Measurements from ENCODE around the gene MPHOSPH8.

The MPHOSPH8 gene

GRCh38 chr13:19664481-19665230 lies 31.2 kb downstream of the MPHOSPH8 start:
- Histone ChIP-seq H3K4me3 (ENCODE audit: extremely low read depth, insufficient read depth, low read length, poor library complexity, severe bottlenecking) (no peak overlapping the region), H3K36me3 (ENCODE audit: control insufficient read depth, insufficient read depth, low read length) (peaks cover 84% of the 10 kb centered on the region), H3K27ac (ENCODE audit: low read depth, low read length, severe bottlenecking) (no peak overlapping the region), H3K4me1 (ENCODE audit: control insufficient read depth, insufficient read depth, low read length, poor library complexity, severe bottlenecking) (no peaks in the 10 kb centered on the region), H3K9me3 (ENCODE audit: control insufficient read depth, low read length) (no peaks in the 10 kb centered on the region)
- 89 to 96% methylated on average over 9 to 10 of the region's 14 CpGs for WGBS, 2 experiments (ENCODE audit: insufficient coverage in 2 of 2)

- Histone ChIP-seq H3K4me1 (ENCODE audit: control insufficient read depth, insufficient read depth, low read length, poor library complexity, severe bottlenecking) (no peaks in the 10 kb centered on the region), H3K4me3 (ENCODE audit: extremely low read depth, insufficient read depth, low read length, poor library complexity, severe bottlenecking) (no peak overlapping the region), H3K9me3 (ENCODE audit: control insufficient read depth, low read length) (no peaks in the 10 kb centered on the region), H3K27ac (ENCODE audit: low read depth, low read length, severe bottlenecking) (no peak overlapping the region), H3K36me3 (ENCODE audit: control insufficient read depth, insufficient read depth, low read length) (peaks cover 88% of the 10 kb centered on the region)
- WGBS, 2 experiments (ENCODE audit: insufficient coverage in 2 of 2) = 91 to 94% methylated on average over 14 of the region's 14 CpGs
Observed at GRCh38 chr13:19665427-19665859, 32.0 kb downstream of the MPHOSPH8 start.

- peaks cover 92% of the 10 kb centered on the region for H3K36me3 ChIP-seq (ENCODE audit: control insufficient read depth, insufficient read depth, low read length)
Observed at GRCh38 chr13:19668778-19669177, 35.3 kb downstream of the MPHOSPH8 start.

GRCh38 chr13:19670147-19670546 lies 36.7 kb downstream of the MPHOSPH8 start:
- no peak overlapping the region for H3K27ac ChIP-seq (ENCODE audit: low read depth, low read length, severe bottlenecking)
- peaks cover 92% of the 10 kb centered on the region for H3K36me3 ChIP-seq (ENCODE audit: control insufficient read depth, insufficient read depth, low read length)
- H3K9me3 ChIP-seq (ENCODE audit: control insufficient read depth, low read length) = no peaks in the 10 kb centered on the region
- no peak overlapping the region for H3K4me3 ChIP-seq (ENCODE audit: extremely low read depth, insufficient read depth, low read length, poor library complexity, severe bottlenecking)
- no CpG with 5 or more reads among the region's 3 CpGs for WGBS, 2 experiments (ENCODE audit: insufficient coverage in 2 of 2)
- H3K4me1 ChIP-seq (ENCODE audit: control insufficient read depth, insufficient read depth, low read length, poor library complexity, severe bottlenecking) = no peaks in the 10 kb centered on the region

More at GRCh38 chr13:19668778-19669177, 35.3 kb downstream of the MPHOSPH8 start:
- H3K4me1 ChIP-seq (ENCODE audit: control insufficient read depth, insufficient read depth, low read length, poor library complexity, severe bottlenecking) = no peaks in the 10 kb centered on the region
- no peak overlapping the region for H3K27ac ChIP-seq (ENCODE audit: low read depth, low read length, severe bottlenecking)
- 98 to 100% methylated on average over 2 to 8 of the region's 9 CpGs for WGBS, 2 experiments (ENCODE audit: insufficient coverage in 2 of 2)
- no peak overlapping the region for H3K4me3 ChIP-seq (ENCODE audit: extremely low read depth, insufficient read depth, low read length, poor library complexity, severe bottlenecking)
- no peaks in the 10 kb centered on the region for H3K9me3 ChIP-seq (ENCODE audit: control insufficient read depth, low read length)

GRCh38 chr13:19672990-19673389 lies 39.5 kb downstream of the MPHOSPH8 start:
- WGBS, 2 experiments (ENCODE audit: insufficient coverage in 2 of 2) = 97 to 100% methylated on average over 2 to 3 of the region's 5 CpGs
- peaks cover 5% of the 10 kb centered on the region for H3K4me1 ChIP-seq (ENCODE audit: control insufficient read depth, insufficient read depth, low read length, poor library complexity, severe bottlenecking)
- H3K4me3 ChIP-seq (ENCODE audit: extremely low read depth, insufficient read depth, low read length, poor library complexity, severe bottlenecking) = no peak overlapping the region
- no peak overlapping the region for H3K27ac ChIP-seq (ENCODE audit: low read depth, low read length, severe bottlenecking)
- peaks cover 82% of the 10 kb centered on the region for H3K36me3 ChIP-seq (ENCODE audit: control insufficient read depth, insufficient read depth, low read length)
- no peaks in the 10 kb centered on the region for H3K9me3 ChIP-seq (ENCODE audit: control insufficient read depth, low read length)

GRCh38 chr13:19673473-19674430 lies 40.3 kb downstream of the MPHOSPH8 start:
- H3K27ac ChIP-seq (ENCODE audit: low read depth, low read length, severe bottlenecking) = no peak overlapping the region
- peaks cover 77% of the 10 kb centered on the region for H3K36me3 ChIP-seq (ENCODE audit: control insufficient read depth, insufficient read depth, low read length)
- WGBS, 2 experiments (ENCODE audit: insufficient coverage in 2 of 2) = 88 to 92% methylated on average over 4 to 6 of the region's 11 CpGs

GRCh38 chr13:19674898-19675297 lies 41.4 kb downstream of the MPHOSPH8 start:
- Histone ChIP-seq H3K4me3 (ENCODE audit: extremely low read depth, insufficient read depth, low read length, poor library complexity, severe bottlenecking) (no peak overlapping the region), H3K27ac (ENCODE audit: low read depth, low read length, severe bottlenecking) (no peak overlapping the region)

More at GRCh38 chr13:19673473-19674430, 40.3 kb downstream of the MPHOSPH8 start:
- Histone ChIP-seq H3K9me3 (ENCODE audit: control insufficient read depth, low read length) (no peaks in the 10 kb centered on the region), H3K4me1 (ENCODE audit: control insufficient read depth, insufficient read depth, low read length, poor library complexity, severe bottlenecking) (peaks cover 5% of the 10 kb centered on the region), H3K4me3 (ENCODE audit: extremely low read depth, insufficient read depth, low read length, poor library complexity, severe bottlenecking) (no peak overlapping the region)

GRCh38 chr13:19676168-19676567 lies 42.7 kb downstream of the MPHOSPH8 start:
- no peaks in the 10 kb centered on the region for H3K9me3 ChIP-seq (ENCODE audit: control insufficient read depth, low read length)
- H3K36me3 ChIP-seq (ENCODE audit: control insufficient read depth, insufficient read depth, low read length) = peaks cover 62% of the 10 kb centered on the region
- H3K27ac ChIP-seq (ENCODE audit: low read depth, low read length, severe bottlenecking) = no peak overlapping the region
- WGBS, 2 experiments (ENCODE audit: insufficient coverage in 2 of 2) = 93 to 100% methylated on average over 3 of the region's 3 CpGs
- no peak overlapping the region for H3K4me3 ChIP-seq (ENCODE audit: extremely low read depth, insufficient read depth, low read length, poor library complexity, severe bottlenecking)
- H3K4me1 ChIP-seq (ENCODE audit: control insufficient read depth, insufficient read depth, low read length, poor library complexity, severe bottlenecking) = peaks cover 5% of the 10 kb centered on the region

More at GRCh38 chr13:19674898-19675297, 41.4 kb downstream of the MPHOSPH8 start:
- no peaks in the 10 kb centered on the region for H3K9me3 ChIP-seq (ENCODE audit: control insufficient read depth, low read length)
- peaks cover 74% of the 10 kb centered on the region for H3K36me3 ChIP-seq (ENCODE audit: control insufficient read depth, insufficient read depth, low read length)
- 98% methylated on average over 8 of the region's 10 CpGs for WGBS, 2 experiments (ENCODE audit: insufficient coverage in 2 of 2)
- peaks cover 5% of the 10 kb centered on the region for H3K4me1 ChIP-seq (ENCODE audit: control insufficient read depth, insufficient read depth, low read length, poor library complexity, severe bottlenecking)

GRCh38 chr13:19680751-19681150 lies 47.3 kb downstream of the MPHOSPH8 start:
- 94 to 96% methylated on average over 5 to 7 of the region's 7 CpGs for WGBS, 2 experiments (ENCODE audit: insufficient coverage in 2 of 2)
- Histone ChIP-seq H3K36me3 (ENCODE audit: control insufficient read depth, insufficient read depth, low read length) (peaks cover 19% of the 10 kb centered on the region), H3K27ac (ENCODE audit: low read depth, low read length, severe bottlenecking) (no peak overlapping the region), H3K9me3 (ENCODE audit: control insufficient read depth, low read length) (no peaks in the 10 kb centered on the region), H3K4me3 (ENCODE audit: extremely low read depth, insufficient read depth, low read length, poor library complexity, severe bottlenecking) (no peak overlapping the region), H3K4me1 (ENCODE audit: control insufficient read depth, insufficient read depth, low read length, poor library complexity, severe bottlenecking) (peaks cover 5% of the 10 kb centered on the region)

- Histone ChIP-seq H3K9me3 (ENCODE audit: control insufficient read depth, low read length) (no peaks in the 10 kb centered on the region), H3K4me3 (ENCODE audit: extremely low read depth, insufficient read depth, low read length, poor library complexity, severe bottlenecking) (no peak overlapping the region), H3K27ac (ENCODE audit: low read depth, low read length, severe bottlenecking) (no peak overlapping the region), H3K4me1 (ENCODE audit: control insufficient read depth, insufficient read depth, low read length, poor library complexity, severe bottlenecking) (peaks cover 5% of the 10 kb centered on the region), H3K36me3 (ENCODE audit: control insufficient read depth, insufficient read depth, low read length) (peaks cover 12% of the 10 kb centered on the region)
- WGBS, 2 experiments (ENCODE audit: insufficient coverage in 2 of 2) = no CpG with 5 or more reads among the region's 2 CpGs
Observed at GRCh38 chr13:19681517-19681916, 48.1 kb downstream of the MPHOSPH8 start.
